SU-DHL-6 (cell line): ENCODE measurements around the gene ZXDC.

Experiments used
- CTCF ChIP-seq: fragments of 200-600 bp; sonication (generic); IDR thresholded peaks from one replicate; pipeline ENCODE4 v1.5.1; 2017; ENCODE audit warnings: antibody characterized with exemption, mild to moderate bottlenecking, low read length, moderate library complexity; ENCODE audit not compliant: insufficient read depth, poor library complexity, severe bottlenecking
- EZH2phosphoT487 ChIP-seq: fragments of 200-600 bp; sonication (generic), shearing (Covaris generic); conservative IDR thresholded peaks from 2 replicates; pipeline ENCODE4 v1.6.1; 2018; ENCODE audit warnings: mild to moderate bottlenecking, antibody characterized with exemption, low read length, moderate library complexity, mixed read lengths

- TF ChIP-seq CTCF (no peak), EZH2phosphoT487 (no peak)
These were observed 42.6 kb downstream of the ZXDC start for GRCh38 chr3:126433105-126433430.
